Fibroblast of pulmonary artery (primary cell): ENCODE results near the gene PFKL.

Source experiments
- DNase-seq: peaks from one replicate; pipeline ENCODE4 v3.0.0-alpha.2; 2010; ENCODE audit warnings: low read depth
- H3K4me3 ChIP-seq: replicated peaks from 2 replicates; pipeline ENCODE4 v1.5.1; 2011; ENCODE audit warnings: low read depth, mild to moderate bottlenecking, control low read depth, low read length, moderate library complexity
- TF ChIP-seq, protein P1 (sequence below): IDR thresholded peaks from 2 replicates; pipeline ENCODE4 v1.5.1; 2011; ENCODE audit warnings: mild to moderate bottlenecking, control low read depth, low read length, inconsistent platforms; ENCODE audit errors: missing control alignments

The PFKL gene

DNA sequence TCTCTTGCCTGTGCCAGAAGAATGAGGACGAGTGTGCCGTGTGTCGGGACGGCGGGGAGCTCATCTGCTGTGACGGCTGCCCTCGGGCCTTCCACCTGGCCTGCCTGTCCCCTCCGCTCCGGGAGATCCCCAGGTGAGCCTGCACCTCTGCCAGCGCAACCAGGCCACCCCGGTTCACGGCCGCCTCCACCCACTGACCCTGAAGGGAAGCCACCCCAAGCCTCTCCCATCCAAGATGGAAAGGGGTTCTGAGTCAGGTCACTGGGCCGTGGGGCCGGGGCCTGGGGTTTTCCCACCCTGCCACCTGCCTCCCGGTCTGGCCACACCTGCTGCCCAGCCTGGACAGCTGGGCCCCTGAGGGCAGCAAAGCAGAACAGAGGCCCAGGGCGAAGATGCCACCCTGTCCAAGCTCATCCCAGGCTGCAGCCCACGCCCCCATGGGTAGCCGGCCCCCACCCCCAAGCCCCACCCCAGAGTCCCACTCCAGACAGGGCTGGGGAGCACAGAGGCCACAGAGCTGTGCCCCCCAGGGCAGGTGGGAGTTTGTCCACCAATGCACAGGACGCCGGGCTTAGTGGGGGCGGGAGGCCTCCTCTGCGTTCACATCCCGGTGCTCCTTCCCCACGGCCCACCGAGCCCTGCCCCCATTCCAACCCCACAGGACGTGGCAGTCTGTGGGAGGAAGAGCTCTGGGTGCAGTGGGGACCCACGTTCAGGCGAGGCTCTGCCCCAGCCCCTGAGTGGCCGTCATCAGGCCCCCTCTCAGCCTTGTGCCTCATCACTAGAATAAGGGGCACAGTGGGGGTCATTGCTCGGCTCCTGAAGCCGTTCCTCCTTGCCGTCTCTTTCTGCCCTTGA lies 8.5 kb upstream of the PFKL start:
- TF ChIP-seq, protein P1, sequence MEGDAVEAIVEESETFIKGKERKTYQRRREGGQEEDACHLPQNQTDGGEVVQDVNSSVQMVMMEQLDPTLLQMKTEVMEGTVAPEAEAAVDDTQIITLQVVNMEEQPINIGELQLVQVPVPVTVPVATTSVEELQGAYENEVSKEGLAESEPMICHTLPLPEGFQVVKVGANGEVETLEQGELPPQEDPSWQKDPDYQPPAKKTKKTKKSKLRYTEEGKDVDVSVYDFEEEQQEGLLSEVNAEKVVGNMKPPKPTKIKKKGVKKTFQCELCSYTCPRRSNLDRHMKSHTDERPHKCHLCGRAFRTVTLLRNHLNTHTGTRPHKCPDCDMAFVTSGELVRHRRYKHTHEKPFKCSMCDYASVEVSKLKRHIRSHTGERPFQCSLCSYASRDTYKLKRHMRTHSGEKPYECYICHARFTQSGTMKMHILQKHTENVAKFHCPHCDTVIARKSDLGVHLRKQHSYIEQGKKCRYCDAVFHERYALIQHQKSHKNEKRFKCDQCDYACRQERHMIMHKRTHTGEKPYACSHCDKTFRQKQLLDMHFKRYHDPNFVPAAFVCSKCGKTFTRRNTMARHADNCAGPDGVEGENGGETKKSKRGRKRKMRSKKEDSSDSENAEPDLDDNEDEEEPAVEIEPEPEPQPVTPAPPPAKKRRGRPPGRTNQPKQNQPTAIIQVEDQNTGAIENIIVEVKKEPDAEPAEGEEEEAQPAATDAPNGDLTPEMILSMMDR: no peak
- DNase-seq: no peak
- no peak overlapping the region for H3K4me3 ChIP-seq

DNA sequence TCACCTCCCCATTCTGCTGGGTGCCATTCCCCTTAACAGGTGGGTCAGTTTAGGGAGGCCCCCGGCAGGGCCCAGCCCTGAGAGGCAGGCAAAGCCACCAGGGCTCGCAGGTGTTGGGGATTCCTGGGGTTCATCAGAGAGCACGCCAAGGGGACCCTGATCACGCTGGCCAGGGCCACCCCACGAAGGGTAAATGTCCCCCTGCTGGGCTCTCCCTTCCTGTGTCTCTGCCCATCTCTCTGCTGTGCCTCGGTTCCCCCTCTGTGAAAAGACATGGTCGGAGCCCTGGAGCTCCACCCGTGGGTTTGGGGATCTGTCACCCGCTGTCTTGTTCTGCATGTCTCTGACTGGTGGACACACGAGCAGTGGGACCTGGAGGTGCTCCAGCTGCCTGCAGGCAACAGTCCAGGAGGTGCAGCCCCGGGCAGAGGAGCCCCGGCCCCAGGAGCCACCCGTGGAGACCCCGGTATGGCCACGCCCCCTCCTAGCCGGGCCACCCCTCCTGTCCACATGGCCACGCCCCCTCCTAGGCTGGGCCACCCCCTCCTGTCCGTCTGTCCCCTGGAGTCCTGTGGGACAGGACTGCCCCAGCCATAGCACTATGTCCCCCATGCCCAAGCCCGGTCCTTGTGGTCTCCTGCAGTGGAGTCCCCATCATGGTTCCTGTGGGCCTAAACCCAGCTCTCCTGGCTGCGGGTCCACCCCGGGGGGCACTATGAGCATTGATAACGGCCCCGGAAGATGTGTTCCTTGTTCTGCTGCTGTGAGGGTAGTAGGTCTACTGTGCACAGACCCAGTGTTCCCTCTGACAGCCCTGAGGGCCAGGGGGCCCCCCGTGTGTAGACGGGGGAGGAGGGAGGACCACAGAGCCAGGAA lies 7.7 kb upstream of the PFKL start:
- TF ChIP-seq, protein P1: no peak
- no peak overlapping the region for H3K4me3 ChIP-seq
- DNase-seq: no peak

DNA sequence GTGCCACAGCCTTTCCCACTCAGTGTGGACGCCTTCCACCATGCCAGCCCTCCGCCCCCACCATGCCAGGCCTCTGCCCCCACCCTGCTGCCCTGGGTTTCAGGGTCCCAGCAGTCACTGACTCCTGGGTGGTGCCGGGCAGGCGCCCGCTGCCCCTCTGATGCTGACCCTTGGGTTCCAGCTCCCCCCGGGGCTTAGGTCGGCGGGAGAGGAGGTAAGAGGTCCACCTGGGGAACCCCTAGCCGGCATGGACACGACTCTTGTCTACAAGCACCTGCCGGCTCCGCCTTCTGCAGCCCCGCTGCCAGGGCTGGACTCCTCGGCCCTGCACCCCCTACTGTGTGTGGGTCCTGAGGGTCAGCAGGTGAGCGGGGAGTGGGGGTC lies 7.0 kb upstream of the PFKL start:
- no peak for DNase-seq
- TF ChIP-seq, protein P1: no peak
- H3K4me3 ChIP-seq: no peak overlapping the region

DNA sequence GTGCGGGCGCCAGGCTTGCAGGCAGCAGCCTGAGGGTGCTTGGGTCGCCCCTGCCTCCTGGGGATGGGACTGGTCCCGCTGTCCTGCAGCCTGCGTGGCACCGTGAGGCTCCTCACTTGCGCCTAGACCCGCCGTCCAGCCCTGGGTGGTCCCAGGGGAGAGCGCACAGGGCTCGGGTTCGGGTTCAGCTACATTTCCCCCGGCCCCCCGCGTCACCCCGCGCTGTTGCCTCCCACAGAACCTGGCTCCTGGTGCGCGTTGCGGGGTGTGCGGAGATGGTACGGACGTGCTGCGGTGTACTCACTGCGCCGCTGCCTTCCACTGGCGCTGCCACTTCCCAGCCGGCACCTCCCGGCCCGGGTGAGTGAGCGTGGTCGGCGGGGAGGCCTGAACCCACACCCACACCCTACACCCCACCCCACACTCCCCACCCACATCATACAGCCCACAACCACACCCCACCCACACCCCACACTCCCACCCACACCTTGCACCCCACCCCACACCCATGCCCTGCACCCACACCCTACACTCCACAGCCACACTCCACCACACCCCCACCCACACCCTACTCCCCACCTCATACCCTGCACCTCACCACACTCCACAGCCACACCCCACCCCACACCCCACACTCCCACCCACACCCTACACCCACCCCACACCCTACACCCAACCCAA lies 6.2 kb upstream of the PFKL start:
- DNase-seq: no peak
- TF ChIP-seq, protein P1: no peak
- H3K4me3 ChIP-seq: no peak overlapping the region

DNA sequence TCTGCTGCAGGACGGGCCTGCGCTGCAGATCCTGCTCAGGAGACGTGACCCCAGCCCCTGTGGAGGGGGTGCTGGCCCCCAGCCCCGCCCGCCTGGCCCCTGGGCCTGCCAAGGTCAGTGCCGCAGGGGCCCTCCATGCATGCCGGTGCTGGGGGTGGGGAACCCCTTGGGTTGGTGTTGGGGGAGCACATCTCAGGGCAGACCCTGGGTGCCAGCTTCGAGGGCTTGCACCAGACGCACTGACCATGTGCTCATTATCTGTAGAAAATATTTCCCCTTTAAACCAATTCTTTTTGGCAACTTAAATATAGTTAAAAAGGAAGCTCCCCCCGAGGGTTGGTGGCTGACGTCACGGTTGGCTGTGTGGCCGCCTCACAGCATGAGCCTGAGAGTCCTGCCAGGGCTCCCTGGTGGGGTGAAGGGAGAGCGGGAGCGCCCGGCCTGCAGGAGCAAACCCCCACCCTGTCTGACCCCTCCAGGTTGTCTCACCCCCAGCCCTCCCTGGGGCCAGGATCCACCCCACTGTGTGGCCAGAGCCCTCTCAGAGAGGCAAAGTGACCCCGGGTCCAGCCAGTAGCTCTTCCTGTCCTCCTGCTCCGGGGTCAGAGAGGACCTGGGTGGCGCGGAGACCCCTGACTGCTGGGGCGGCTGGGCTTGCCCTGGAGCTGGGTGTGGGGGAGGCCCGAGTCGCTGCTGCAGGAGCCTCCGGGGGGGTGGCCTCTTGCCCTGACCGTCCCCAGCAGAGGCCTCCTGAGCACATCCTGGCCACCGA lies 5.3 kb upstream of the PFKL start:
- no peak overlapping the region for H3K4me3 ChIP-seq
- DNase-seq: peak; percentile 51
- TF ChIP-seq, protein P1: no peak

DNA sequence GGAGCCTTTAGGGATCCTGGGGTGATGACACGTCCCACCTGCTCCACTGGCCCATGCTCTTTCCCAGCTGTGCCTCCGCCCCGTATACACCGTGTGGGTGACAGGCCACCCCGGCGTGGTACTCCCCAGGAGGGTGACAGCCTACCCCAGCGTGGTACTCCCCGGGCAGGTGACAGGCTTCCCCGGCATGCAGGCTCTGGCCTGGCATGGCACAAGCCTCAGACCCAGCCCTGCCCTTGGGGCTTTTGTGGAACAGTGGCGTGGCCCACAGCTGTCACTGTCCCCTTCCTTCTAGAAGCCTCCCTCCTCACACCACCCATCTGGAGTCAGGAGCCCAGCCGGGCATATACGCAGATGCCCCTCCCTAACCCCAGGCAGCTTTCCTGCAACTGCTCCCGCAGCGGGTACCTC lies 4.7 kb upstream of the PFKL start:
- TF ChIP-seq, protein P1: no peak
- no peak for DNase-seq
- no peak overlapping the region for H3K4me3 ChIP-seq
